GM19467 (cell line): ENCODE data around the gene PDXP.
"Not testable (repeated sequence)": the region's sequence is repeated elsewhere in the genome, so short reads cannot be mapped to it uniquely, and the experiment has no call there.

Experiments
- ATAC-seq: cut with Tn5 transposase; IDR thresholded peaks from one replicate; pipeline ENCODE4 v1.9.1; 2021; ENCODE audit warnings: mild to moderate bottlenecking, moderate library complexity; ENCODE audit not compliant: unreplicated experiment

The PDXP gene

GRCh38 chr22:37658133-37659065, at the start of gene PDXP:
TSS of gene PDXP (plus strand) at chr22:37658723. CDS start at chr22:37658783, 60 bp downstream.
- peak; percentile 78 for ATAC-seq

GRCh38 chr22:37609240-37610152, 49.0 kb upstream of the PDXP start:
- ATAC-seq = peak; percentile 0

- ATAC-seq = not testable (repeated sequence)
Measured at GRCh38 chr22:37610153-37610475, 48.4 kb upstream of the PDXP start.

- ATAC-seq = no peak
Measured at GRCh38 chr22:37610480-37611129, 47.9 kb upstream of the PDXP start.

- ATAC-seq = no peak
Measured at GRCh38 chr22:37611207-37611606, 47.3 kb upstream of the PDXP start.

- ATAC-seq = no peak
Measured at GRCh38 chr22:37616201-37617083, 42.1 kb upstream of the PDXP start.

GRCh38 chr22:37617431-37617830, 41.1 kb upstream of the PDXP start:
- no peak for ATAC-seq

- ATAC-seq = no peak
Measured at GRCh38 chr22:37618072-37618656, 40.4 kb upstream of the PDXP start.

GRCh38 chr22:37618674-37619073, 39.8 kb upstream of the PDXP start:
- no peak for ATAC-seq

GRCh38 chr22:37619991-37620390, 38.5 kb upstream of the PDXP start:
- no peak for ATAC-seq

GRCh38 chr22:37621352-37621860, 37.1 kb upstream of the PDXP start:
- ATAC-seq = no peak

GRCh38 chr22:37623075-37624016, 35.2 kb upstream of the PDXP start:
- ATAC-seq = no peak

- ATAC-seq = no peak
Measured at GRCh38 chr22:37624017-37624365, 34.5 kb upstream of the PDXP start.

- no peak for ATAC-seq
Measured at GRCh38 chr22:37624876-37625275, 33.6 kb upstream of the PDXP start.

- ATAC-seq = no peak
Measured at GRCh38 chr22:37625737-37626136, 32.8 kb upstream of the PDXP start.

- no peak for ATAC-seq
Measured at GRCh38 chr22:37626144-37626543, 32.4 kb upstream of the PDXP start.

GRCh38 chr22:37626556-37627075, 31.9 kb upstream of the PDXP start:
- ATAC-seq = no peak

- ATAC-seq = no peak
Measured at GRCh38 chr22:37627121-37627520, 31.4 kb upstream of the PDXP start.
